ENCODE data around the gene AIFM2. TPM values are rescaled to one million over a fixed set of nuclear protein-coding genes. Genes with fewer than 3 reads are reported as not detected.
"Not testable (repeated sequence)": the region's sequence is repeated elsewhere in the genome, so short reads cannot be mapped to it uniquely, and the experiment has no call there.

The AIFM2 gene
- total and polyA plus RNA-seq, 4 donors = 5.0 to 20.3 (median 9.7) TPM

GRCh38 chr10:70085975-70086613 is 46.5 kb downstream of the AIFM2 start (continued):
- TF ChIP-seq REST (IDR thresholded peaks at IDR 0.05) (peak; percentile 14), GABPA (IDR thresholded peaks at IDR 0.05 in 1 of 2, conservative IDR thresholded peaks at IDR 0.05 in 1 of 2) (no peak)

- H3K27me3 ChIP-seq (ENCODE audit: control insufficient read depth in 4 of 4, insufficient read depth in 4 of 4, low read length in 3 of 4) = no peaks in the 10 kb centered on the region
- peaks cover 4 to 32% (median 19%) of the 10 kb centered on the region in 4 donors for H3K4me1 ChIP-seq (ENCODE audit: control insufficient read depth in 4 of 4, insufficient read depth in 4 of 4, low read length in 3 of 4)
- no peak for DNase-seq (ENCODE audit: low spot score)
- peak; percentile 74 to 78 for TF ChIP-seq RAD21 (IDR thresholded peaks at IDR 0.05)
- TF ChIP-seq CTCF (IDR thresholded peaks at IDR 0.05; ENCODE audit: low read depth, low read length, missing input control) = peak; percentile 33
- TF ChIP-seq MAX (IDR thresholded peaks at IDR 0.05) = no peak
- WGBS = 57% methylated on average over 6 of the region's 6 CpGs
- H3K9ac ChIP-seq (ENCODE audit: low read depth in 1 of 2, low read length in 2 of 2) = no peak overlapping the region
- H3K36me3 ChIP-seq (ENCODE audit: control insufficient read depth in 4 of 4, insufficient read depth in 3 of 4, low read depth in 1 of 4, low read length in 3 of 4) = no peaks in the 10 kb centered on the region
- no peak overlapping the region for H3K27ac ChIP-seq (ENCODE audit: low read depth in 1 of 2, low read length in 2 of 2)
- H3K4me3 ChIP-seq (ENCODE audit: low read depth in 1 of 3, low read length in 3 of 3) = no peak overlapping the region
- H3K9me3 ChIP-seq (ENCODE audit: control insufficient read depth in 4 of 4, low read length in 3 of 4) = no peaks in the 10 kb centered on the region
Measured at GRCh38 chr10:70084189-70084588, 48.4 kb downstream of the AIFM2 start.

- H3K9ac ChIP-seq (ENCODE audit: low read depth in 1 of 2, low read length in 2 of 2); H3K4me1 ChIP-seq (ENCODE audit: control insufficient read depth in 4 of 4, insufficient read depth in 4 of 4, low read length in 3 of 4); H3K36me3 ChIP-seq (ENCODE audit: control insufficient read depth in 4 of 4, insufficient read depth in 3 of 4, low read depth in 1 of 4, low read length in 3 of 4); H3K9me3 ChIP-seq (ENCODE audit: control insufficient read depth in 4 of 4, low read length in 3 of 4); DNase-seq (ENCODE audit: low spot score); H3K27me3 ChIP-seq (ENCODE audit: control insufficient read depth in 4 of 4, insufficient read depth in 4 of 4, low read length in 3 of 4); H3K27ac ChIP-seq (ENCODE audit: low read depth in 1 of 2, low read length in 2 of 2); H3K4me3 ChIP-seq (ENCODE audit: low read depth in 1 of 3, low read length in 3 of 3): not testable (repeated sequence)
- WGBS = 94% methylated on average over 2 of the region's 2 CpGs
Measured at GRCh38 chr10:70080789-70081188, 51.8 kb downstream of the AIFM2 start.

- Histone ChIP-seq H3K9me3 (ENCODE audit: control insufficient read depth in 4 of 4, low read length in 3 of 4) (no peaks in the 10 kb centered on the region), H3K9ac (ENCODE audit: low read depth in 1 of 2, low read length in 2 of 2) (no peak overlapping the region), H3K27me3 (ENCODE audit: control insufficient read depth in 4 of 4, insufficient read depth in 4 of 4, low read length in 3 of 4) (no peaks in the 10 kb centered on the region), H3K27ac (ENCODE audit: low read depth in 1 of 2, low read length in 2 of 2) (no peak overlapping the region), H3K36me3 (ENCODE audit: control insufficient read depth in 4 of 4, insufficient read depth in 3 of 4, low read depth in 1 of 4, low read length in 3 of 4) (no peaks in the 10 kb centered on the region), H3K4me3 (ENCODE audit: low read depth in 1 of 3, low read length in 3 of 3) (no peak overlapping the region), H3K4me1 (ENCODE audit: control insufficient read depth in 4 of 4, insufficient read depth in 4 of 4, low read length in 3 of 4) (no peaks in the 10 kb centered on the region)
- TF ChIP-seq FOXA2 (IDR thresholded peaks at IDR 0.05) = no peak
- 92% methylated on average over 7 of the region's 7 CpGs for WGBS
- DNase-seq (ENCODE audit: low spot score) = no peak
Measured at GRCh38 chr10:70078937-70079336, 53.7 kb downstream of the AIFM2 start.

All from liver (tissue), 9 donors.